Activated CD8-positive, alpha-beta T cell treated with anti-CD3 and anti-CD28 coated beads, Interleukin-2, amount 10 ng/mL, durations not matched to agents 7 days and 5 days (primary cell): Measurements from ENCODE around the gene NOS2. TPM values are rescaled to one million over a fixed set of nuclear protein-coding genes. Genes with fewer than 3 reads are reported as not detected.

Source experiments
- ATAC-seq: fragments of 150-1000 bp; cut with Tn5 transposase; one replicate; pipeline ENCODE4 v1.10.0; 2021; ENCODE audit warnings: moderate library complexity
- CTCF ChIA-PET: fragments of 350-600 bp; sonication (Branson Sonifier 250); formaldehyde crosslinking; loops from one replicate; lab custom pipeline; 2021; ENCODE audit warnings: antibody characterized with exemption; lab: Charles Lee
- POLR2A ChIA-PET: fragments of 350-600 bp; sonication (Branson Sonifier 250); formaldehyde crosslinking; loops from one replicate; lab custom pipeline; 2021; ENCODE audit warnings: antibody characterized with exemption; lab: Charles Lee
- DNase-seq: peaks from one replicate; pipeline ENCODE4 v3.0.0-alpha.2; 2020
- H3K27ac Mint-ChIP-seq: one replicate; pipeline ENCODE4 v1.8.0; 2021; ENCODE audit warnings: mild to moderate bottlenecking, mixed read lengths
- H3K27me3 Mint-ChIP-seq: one replicate; pipeline ENCODE4 v1.8.0; 2021; ENCODE audit warnings: low read depth, mixed read lengths
- H3K36me3 Mint-ChIP-seq: one replicate; pipeline ENCODE4 v1.8.0; 2021; ENCODE audit warnings: low read depth, mixed read lengths
- H3K4me1 Mint-ChIP-seq: one replicate; pipeline ENCODE4 v1.8.0; 2021; ENCODE audit warnings: low read depth, mixed read lengths
- H3K4me3 Mint-ChIP-seq: one replicate; pipeline ENCODE4 v1.8.0; 2021; ENCODE audit warnings: mild to moderate bottlenecking, mixed read lengths
- H3K9me3 Mint-ChIP-seq: one replicate; pipeline ENCODE4 v1.8.0; 2022; ENCODE audit warnings: mixed read lengths; ENCODE audit not compliant: insufficient read depth
- total RNA-seq, 2 experiments: library from RNA; stranded (reverse); gene quantifications; one replicate each; pipeline ENCODE4 v1.2.3, GENCODE V29; 2021

Gene NOS2
- total RNA-seq, 2 experiments from 2014 or later: not detected

GRCh38 chr17:27782791-27783206, 17.5 kb downstream of the NOS2 start:
- ChIA-PET CTCF (interaction anchor here (0.7 to 1.0 kb wide), 2 partner anchors 23 to 97 kb away, joined by 3 to 6 read pairs; no protein-coding TSS in a partner anchor), POLR2A (interaction anchor here (0.6 kb wide), 1 partner anchor 1645 kb away, joined by 3 read pairs; no protein-coding TSS in a partner anchor)
- Mint-ChIP-seq H3K27me3 (no peaks in the 10 kb centered on the region), H3K4me1 (no peaks in the 10 kb centered on the region), H3K36me3 (no peaks in the 10 kb centered on the region), H3K4me3 (no peak overlapping the region), H3K27ac (no peak overlapping the region), H3K9me3 (no peaks in the 10 kb centered on the region)
- DNase-seq (no peak), ATAC-seq (no peak)

- H3K4me1 Mint-ChIP-seq: no peaks in the 10 kb centered on the region
- H3K36me3 Mint-ChIP-seq: no peaks in the 10 kb centered on the region
- no peak overlapping the region for H3K27ac Mint-ChIP-seq
- no peaks in the 10 kb centered on the region for H3K27me3 Mint-ChIP-seq
- no peaks in the 10 kb centered on the region for H3K9me3 Mint-ChIP-seq
- POLR2A ChIA-PET: no interaction called here
- H3K4me3 Mint-ChIP-seq: no peak overlapping the region
- ATAC-seq (no peak), DNase-seq (no peak)
- CTCF ChIA-PET: interaction anchor here (1.0 to 1.6 kb wide), 2 partner anchors 25 to 100 kb away, joined by 3 to 6 read pairs; no protein-coding TSS in a partner anchor
Measured at GRCh38 chr17:27780828-27781404, 19.4 kb downstream of the NOS2 start.

- H3K4me1 Mint-ChIP-seq: no peaks in the 10 kb centered on the region
- H3K36me3 Mint-ChIP-seq: no peaks in the 10 kb centered on the region
- no peak overlapping the region for H3K27ac Mint-ChIP-seq
- ChIA-PET POLR2A (no interaction called here), CTCF (no interaction called here)
- no peak overlapping the region for H3K4me3 Mint-ChIP-seq
- no peaks in the 10 kb centered on the region for H3K9me3 Mint-ChIP-seq
- no peak for DNase-seq
- H3K27me3 Mint-ChIP-seq: no peaks in the 10 kb centered on the region
- ATAC-seq: no peak
Measured at GRCh38 chr17:27780092-27780827, 20.1 kb downstream of the NOS2 start.

GRCh38 chr17:27778183-27778582, 22.1 kb downstream of the NOS2 start:
- DNase-seq (no peak), ATAC-seq (no peak)
- Mint-ChIP-seq H3K27me3 (no peaks in the 10 kb centered on the region), H3K36me3 (no peaks in the 10 kb centered on the region), H3K4me3 (no peak overlapping the region), H3K4me1 (no peaks in the 10 kb centered on the region), H3K27ac (no peak overlapping the region), H3K9me3 (no peaks in the 10 kb centered on the region)
- ChIA-PET POLR2A (no interaction called here), CTCF (interaction anchor here (1.1 to 1.4 kb wide), 6 partner anchors 20 to 115 kb away, joined by 3 to 6 read pairs (median 4); no protein-coding TSS in a partner anchor)

GRCh38 chr17:27776882-27777624, 23.3 kb downstream of the NOS2 start:
- no peaks in the 10 kb centered on the region for H3K9me3 Mint-ChIP-seq

GRCh38 chr17:27771586-27771985, 28.7 kb downstream of the NOS2 start:
- POLR2A ChIA-PET: no interaction called here
- ATAC-seq (no peak), DNase-seq (no peak)
- no peaks in the 10 kb centered on the region for H3K4me1 Mint-ChIP-seq
- no peak overlapping the region for H3K27ac Mint-ChIP-seq
- CTCF ChIA-PET: no interaction called here
- H3K27me3 Mint-ChIP-seq: no peaks in the 10 kb centered on the region
- no peak overlapping the region for H3K4me3 Mint-ChIP-seq
- no peaks in the 10 kb centered on the region for H3K36me3 Mint-ChIP-seq
- H3K9me3 Mint-ChIP-seq: no peaks in the 10 kb centered on the region

More at GRCh38 chr17:27776882-27777624, 23.3 kb downstream of the NOS2 start:
- no peaks in the 10 kb centered on the region for H3K27me3 Mint-ChIP-seq
- no peak overlapping the region for H3K27ac Mint-ChIP-seq
- ATAC-seq (no peak), DNase-seq (no peak)
- CTCF ChIA-PET: interaction anchor here (1.1 kb wide), 1 partner anchor 30 kb away, joined by 3 read pairs; no protein-coding TSS in a partner anchor
- POLR2A ChIA-PET: no interaction called here
- no peak overlapping the region for H3K4me3 Mint-ChIP-seq
- no peaks in the 10 kb centered on the region for H3K36me3 Mint-ChIP-seq
- H3K4me1 Mint-ChIP-seq: no peaks in the 10 kb centered on the region

- no peak overlapping the region for H3K4me3 Mint-ChIP-seq
- no peaks in the 10 kb centered on the region for H3K9me3 Mint-ChIP-seq
- H3K36me3 Mint-ChIP-seq: no peaks in the 10 kb centered on the region
- ChIA-PET CTCF (no interaction called here), POLR2A (no interaction called here)
- H3K27me3 Mint-ChIP-seq: no peaks in the 10 kb centered on the region
- no peaks in the 10 kb centered on the region for H3K4me1 Mint-ChIP-seq
- no peak for ATAC-seq
- H3K27ac Mint-ChIP-seq: no peak overlapping the region
- DNase-seq: no peak
Measured at GRCh38 chr17:27770877-27771276, 29.5 kb downstream of the NOS2 start.

GRCh38 chr17:27768858-27769410, 31.4 kb downstream of the NOS2 start:
- POLR2A ChIA-PET: no interaction called here
- no peak overlapping the region for H3K27ac Mint-ChIP-seq
- H3K4me3 Mint-ChIP-seq: no peak overlapping the region
- no peaks in the 10 kb centered on the region for H3K36me3 Mint-ChIP-seq
- CTCF ChIA-PET: interaction anchor here (1.2 to 1.6 kb wide), 3 partner anchors 13 to 111 kb away, joined by 3 to 5 read pairs (median 4); no protein-coding TSS in a partner anchor
- DNase-seq (no peak), ATAC-seq (no peak)
- no peaks in the 10 kb centered on the region for H3K4me1 Mint-ChIP-seq
- no peaks in the 10 kb centered on the region for H3K9me3 Mint-ChIP-seq
- H3K27me3 Mint-ChIP-seq: no peaks in the 10 kb centered on the region

GRCh38 chr17:27766438-27766837, 33.9 kb downstream of the NOS2 start:
- Mint-ChIP-seq H3K4me3 (no peak overlapping the region), H3K36me3 (no peaks in the 10 kb centered on the region), H3K4me1 (no peaks in the 10 kb centered on the region), H3K9me3 (no peaks in the 10 kb centered on the region), H3K27me3 (no peaks in the 10 kb centered on the region), H3K27ac (no peak overlapping the region)
- ChIA-PET CTCF (interaction anchor here (1.0 kb wide), 1 partner anchor 127 kb away, joined by 3 read pairs; the partner anchor contains the start of gene LYRM9), POLR2A (no interaction called here)
- ATAC-seq (no peak), DNase-seq (no peak)

GRCh38 chr17:27765353-27765752, 35.0 kb downstream of the NOS2 start:
- ATAC-seq: no peak
- Mint-ChIP-seq H3K4me3 (no peak overlapping the region), H3K9me3 (no peaks in the 10 kb centered on the region), H3K27ac (no peak overlapping the region), H3K4me1 (no peaks in the 10 kb centered on the region), H3K36me3 (no peaks in the 10 kb centered on the region), H3K27me3 (no peaks in the 10 kb centered on the region)
- POLR2A ChIA-PET: no interaction called here
- CTCF ChIA-PET: no interaction called here
- DNase-seq: no peak

- Mint-ChIP-seq H3K36me3 (no peaks in the 10 kb centered on the region), H3K4me1 (no peaks in the 10 kb centered on the region), H3K4me3 (no peak overlapping the region), H3K27ac (no peak overlapping the region), H3K27me3 (no peaks in the 10 kb centered on the region), H3K9me3 (no peaks in the 10 kb centered on the region)
- ChIA-PET CTCF (no interaction called here), POLR2A (no interaction called here)
- DNase-seq (no peak), ATAC-seq (no peak)
Measured at GRCh38 chr17:27764589-27764988, 35.7 kb downstream of the NOS2 start.
